Loucy (cell line): ENCODE data around the gene BTBD18.
"Not testable (repeated sequence)": the region's sequence is repeated elsewhere in the genome, so short reads cannot be mapped to it uniquely, and the experiment has no call there.

Experiments
- EZH2phosphoT487 ChIP-seq: fragments of 200-600 bp; IDR thresholded peaks from 2 replicates; pipeline ENCODE4 v1.6.1; 2018; ENCODE audit warnings: antibody characterized with exemption, mild to moderate bottlenecking, moderate library complexity, borderline replicate concordance
- TF ChIP-seq, protein P1 (sequence below): fragments of 200-600 bp; sonication (generic); conservative IDR thresholded peaks from 2 replicates; pipeline ENCODE4 v1.5.1; 2014; ENCODE audit warnings: mild to moderate bottlenecking, antibody characterized with exemption, low read length

DNA sequence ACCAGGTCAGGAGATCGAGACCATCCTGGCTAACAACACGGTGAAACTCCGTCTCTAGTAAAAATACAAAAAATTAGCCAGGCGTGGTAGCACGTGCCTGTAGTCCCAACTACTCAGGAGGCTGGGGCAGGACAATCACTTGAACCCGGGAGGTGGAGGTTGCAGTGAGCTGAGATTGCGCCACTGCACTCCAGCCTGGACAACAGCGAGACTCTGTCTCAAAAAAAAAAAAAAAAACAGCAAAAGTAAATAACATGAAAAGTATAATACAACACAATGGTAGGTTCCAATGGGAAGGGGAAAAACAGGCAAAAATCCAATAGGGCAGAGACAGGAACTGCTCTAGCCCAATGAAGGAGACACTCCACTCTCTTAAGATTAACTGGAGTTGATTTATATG lies 46.2 kb downstream of the BTBD18 start:
- TF ChIP-seq, protein P1, sequence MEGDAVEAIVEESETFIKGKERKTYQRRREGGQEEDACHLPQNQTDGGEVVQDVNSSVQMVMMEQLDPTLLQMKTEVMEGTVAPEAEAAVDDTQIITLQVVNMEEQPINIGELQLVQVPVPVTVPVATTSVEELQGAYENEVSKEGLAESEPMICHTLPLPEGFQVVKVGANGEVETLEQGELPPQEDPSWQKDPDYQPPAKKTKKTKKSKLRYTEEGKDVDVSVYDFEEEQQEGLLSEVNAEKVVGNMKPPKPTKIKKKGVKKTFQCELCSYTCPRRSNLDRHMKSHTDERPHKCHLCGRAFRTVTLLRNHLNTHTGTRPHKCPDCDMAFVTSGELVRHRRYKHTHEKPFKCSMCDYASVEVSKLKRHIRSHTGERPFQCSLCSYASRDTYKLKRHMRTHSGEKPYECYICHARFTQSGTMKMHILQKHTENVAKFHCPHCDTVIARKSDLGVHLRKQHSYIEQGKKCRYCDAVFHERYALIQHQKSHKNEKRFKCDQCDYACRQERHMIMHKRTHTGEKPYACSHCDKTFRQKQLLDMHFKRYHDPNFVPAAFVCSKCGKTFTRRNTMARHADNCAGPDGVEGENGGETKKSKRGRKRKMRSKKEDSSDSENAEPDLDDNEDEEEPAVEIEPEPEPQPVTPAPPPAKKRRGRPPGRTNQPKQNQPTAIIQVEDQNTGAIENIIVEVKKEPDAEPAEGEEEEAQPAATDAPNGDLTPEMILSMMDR = not testable (repeated sequence)
- TF ChIP-seq EZH2phosphoT487 = not testable (repeated sequence)
